Measurements from ENCODE around the gene LRSAM1.

GRCh38 chr9:127437497-127438264, 13.6 kb upstream of the LRSAM1 start:
- TF ChIP-seq CTCF (IDR thresholded peaks at IDR 0.05; ENCODE audit: borderline replicate concordance, extremely low read depth, low read length, poor library complexity, severe bottlenecking) (no peak), EZH2 (IDR thresholded peaks at IDR 0.05; ENCODE audit: borderline replicate concordance, low read depth, low read length, severe bottlenecking) (no peak)

Measured in DND-41 (cell line).